Measurements from ENCODE around the gene CTTN. TPM values are rescaled to one million over a fixed set of nuclear protein-coding genes. Genes with fewer than 3 reads are reported as not detected.

Gene CTTN
- total RNA-seq, 1 donor from 2014 or later: 227 TPM

GRCh38 chr11:70468256-70469195 lies 70.2 kb downstream of the CTTN start:
- H3K27me3 ChIP-seq: no peaks in the 10 kb centered on the region
- DNase-seq (ENCODE audit: extremely low spot score in 2 of 2): no peak
- H3K27ac ChIP-seq: no peak overlapping the region
- no peaks in the 10 kb centered on the region for H3K36me3 ChIP-seq
- no peaks in the 10 kb centered on the region for H3K4me1 ChIP-seq
- TF ChIP-seq POLR2A (IDR thresholded peaks at IDR 0.05) (no peak), CTCF (IDR thresholded peaks at IDR 0.05) (no peak), POLR2AphosphoS5 (IDR thresholded peaks at IDR 0.05; ENCODE audit: insufficient read depth in 1 of 2, low read depth in 1 of 2) (no peak)
- no peak overlapping the region for H3K4me3 ChIP-seq
- intact Hi-C loops (cut with DNase I): loop anchor here (10.0 kb wide), 1 partner anchor 296 kb away; no protein-coding TSS in a partner anchor
- no peaks in the 10 kb centered on the region for H3K9me3 ChIP-seq

- no peaks in the 10 kb centered on the region for H3K4me1 ChIP-seq
- H3K27ac ChIP-seq: no peak overlapping the region
- intact Hi-C loops (cut with DNase I): no loop called here
- no peaks in the 10 kb centered on the region for H3K36me3 ChIP-seq
- H3K9me3 ChIP-seq: no peaks in the 10 kb centered on the region
- no peaks in the 10 kb centered on the region for H3K27me3 ChIP-seq
- no peak for DNase-seq (ENCODE audit: extremely low spot score in 2 of 2)
- H3K4me3 ChIP-seq: no peak overlapping the region
- no peak for TF ChIP-seq POLR2AphosphoS5 (IDR thresholded peaks at IDR 0.05; ENCODE audit: insufficient read depth in 1 of 2, low read depth in 1 of 2)
- no peak for TF ChIP-seq POLR2A (IDR thresholded peaks at IDR 0.05)
- TF ChIP-seq CTCF (IDR thresholded peaks at IDR 0.05): no peak
These were observed 71.8 kb downstream of the CTTN start for GRCh38 chr11:70470127-70470526.

- Histone ChIP-seq H3K4me3 (no peak overlapping the region), H3K4me1 (no peaks in the 10 kb centered on the region), H3K27me3 (no peaks in the 10 kb centered on the region), H3K27ac (no peak overlapping the region), H3K9me3 (no peaks in the 10 kb centered on the region), H3K36me3 (no peaks in the 10 kb centered on the region)
- DNase-seq (ENCODE audit: extremely low spot score in 2 of 2): no peak
- TF ChIP-seq POLR2A (IDR thresholded peaks at IDR 0.05): no peak
- TF ChIP-seq POLR2AphosphoS5 (IDR thresholded peaks at IDR 0.05; ENCODE audit: insufficient read depth in 1 of 2, low read depth in 1 of 2): no peak
- TF ChIP-seq CTCF (IDR thresholded peaks at IDR 0.05): no peak
- intact Hi-C loops (cut with DNase I): no loop called here
These were observed 72.9 kb downstream of the CTTN start for GRCh38 chr11:70471254-70471653.

GRCh38 chr11:70472240-70472639 lies 73.9 kb downstream of the CTTN start:
- H3K27ac ChIP-seq: no peak overlapping the region
- intact Hi-C loops (cut with DNase I): no loop called here

More at GRCh38 chr11:70472240-70472639, 73.9 kb downstream of the CTTN start:
- H3K27me3 ChIP-seq: no peaks in the 10 kb centered on the region
- TF ChIP-seq POLR2AphosphoS5 (IDR thresholded peaks at IDR 0.05; ENCODE audit: insufficient read depth in 1 of 2, low read depth in 1 of 2): no peak
- TF ChIP-seq POLR2A (IDR thresholded peaks at IDR 0.05): no peak
- TF ChIP-seq CTCF (IDR thresholded peaks at IDR 0.05): no peak
- no peaks in the 10 kb centered on the region for H3K36me3 ChIP-seq
- no peak overlapping the region for H3K4me3 ChIP-seq
- DNase-seq (ENCODE audit: extremely low spot score in 2 of 2): no peak
- no peaks in the 10 kb centered on the region for H3K9me3 ChIP-seq
- no peaks in the 10 kb centered on the region for H3K4me1 ChIP-seq
